GM10847 (cell line): ENCODE data around the gene GRK1.

Experiments
- POLR2A ChIP-seq: IDR thresholded peaks from 2 replicates; pipeline ENCODE4 v1.6.1; 2011; ENCODE audit not compliant: insufficient read length; ENCODE audit errors: extremely low read depth

The GRK1 gene

DNA sequence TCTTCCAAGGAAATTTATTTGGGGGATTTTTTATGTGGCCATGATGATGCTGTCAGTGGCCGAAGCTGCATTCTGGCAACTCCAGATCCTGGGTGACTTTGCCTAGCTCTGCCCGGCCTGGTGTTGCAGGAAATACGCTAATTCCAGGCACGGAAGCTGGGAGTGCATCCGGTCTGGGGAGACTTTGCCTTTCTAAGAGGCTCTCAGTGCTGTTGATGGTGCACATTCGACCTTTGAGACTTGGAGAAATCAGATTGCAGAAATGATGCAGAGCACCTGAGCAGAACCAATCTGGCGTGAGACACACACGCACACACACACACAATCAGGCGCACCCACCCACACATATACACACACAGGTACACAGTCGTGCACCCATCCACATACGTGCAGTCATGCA, 86.2 kb downstream of the GRK1 start:
- no peak for TF ChIP-seq POLR2A

DNA sequence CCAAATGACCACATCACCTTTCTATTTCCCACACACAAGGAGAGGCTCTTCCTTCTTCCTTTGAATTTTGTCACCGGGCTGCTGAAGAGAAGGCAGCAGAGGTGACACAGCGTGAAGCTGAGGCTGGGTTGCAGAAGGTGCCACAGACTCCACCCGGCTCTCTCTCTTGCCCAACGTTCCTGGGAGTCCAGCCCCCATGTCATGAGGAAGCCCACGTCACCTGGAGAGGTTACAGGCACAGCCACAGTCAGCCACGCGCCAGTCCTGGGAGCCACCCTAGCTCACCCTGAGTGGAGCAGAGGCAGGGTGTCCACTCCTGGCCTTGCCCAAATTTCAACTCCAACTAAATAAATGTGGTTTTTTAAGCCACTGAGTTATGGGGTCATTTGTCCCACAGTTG, 87.2 kb downstream of the GRK1 start:
- no peak for TF ChIP-seq POLR2A

DNA sequence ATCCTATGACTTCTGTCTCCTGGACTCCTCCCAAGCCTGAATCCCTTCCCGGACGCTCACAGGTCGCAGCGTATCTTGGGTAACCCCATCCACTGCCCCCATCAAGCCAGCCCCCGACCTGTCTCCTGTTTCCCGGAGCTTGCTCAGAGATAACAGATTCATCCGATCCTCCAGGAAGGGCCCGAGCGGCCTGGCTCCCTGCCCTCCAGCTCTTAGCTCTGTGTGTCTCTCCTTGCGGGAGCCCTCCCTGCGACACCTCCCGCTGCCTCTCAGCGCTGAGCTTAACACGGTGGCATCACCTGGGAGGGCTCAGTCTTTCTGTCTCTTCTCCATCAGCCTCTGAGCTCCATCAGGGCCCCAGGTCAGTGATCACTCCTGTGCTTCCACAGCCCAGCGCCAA, 87.7 kb downstream of the GRK1 start:
- no peak for TF ChIP-seq POLR2A

DNA sequence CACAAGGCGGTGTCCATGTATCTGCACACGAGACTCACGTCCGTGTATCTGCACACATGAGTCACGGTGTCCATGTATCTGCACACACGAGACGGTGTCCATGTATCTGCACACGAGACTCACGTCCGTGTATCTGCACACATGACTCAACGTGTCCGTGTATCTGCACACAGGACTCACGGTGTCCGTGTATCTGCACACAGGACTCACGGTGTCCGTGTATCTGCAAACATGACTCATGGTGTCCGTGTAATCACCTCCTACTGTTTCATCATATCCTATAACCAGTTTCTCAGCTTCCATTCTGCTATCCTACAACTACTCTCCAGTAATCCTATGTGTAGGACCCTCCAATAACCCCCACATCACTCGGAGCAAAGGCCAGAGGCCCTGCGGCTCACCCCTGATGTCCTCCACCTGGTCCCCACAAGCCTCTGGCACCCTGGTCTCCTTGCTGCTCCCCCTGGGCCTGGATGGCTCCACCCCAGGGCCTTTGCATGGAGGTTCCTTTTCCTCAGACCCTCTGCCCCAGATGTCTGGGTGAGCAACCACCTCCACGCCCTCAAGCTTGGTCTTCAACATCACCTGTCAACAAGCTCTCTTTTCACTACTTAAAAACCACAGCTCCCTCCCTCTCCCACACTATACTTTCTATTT, 89.5 kb downstream of the GRK1 start:
- no peak for TF ChIP-seq POLR2A

DNA sequence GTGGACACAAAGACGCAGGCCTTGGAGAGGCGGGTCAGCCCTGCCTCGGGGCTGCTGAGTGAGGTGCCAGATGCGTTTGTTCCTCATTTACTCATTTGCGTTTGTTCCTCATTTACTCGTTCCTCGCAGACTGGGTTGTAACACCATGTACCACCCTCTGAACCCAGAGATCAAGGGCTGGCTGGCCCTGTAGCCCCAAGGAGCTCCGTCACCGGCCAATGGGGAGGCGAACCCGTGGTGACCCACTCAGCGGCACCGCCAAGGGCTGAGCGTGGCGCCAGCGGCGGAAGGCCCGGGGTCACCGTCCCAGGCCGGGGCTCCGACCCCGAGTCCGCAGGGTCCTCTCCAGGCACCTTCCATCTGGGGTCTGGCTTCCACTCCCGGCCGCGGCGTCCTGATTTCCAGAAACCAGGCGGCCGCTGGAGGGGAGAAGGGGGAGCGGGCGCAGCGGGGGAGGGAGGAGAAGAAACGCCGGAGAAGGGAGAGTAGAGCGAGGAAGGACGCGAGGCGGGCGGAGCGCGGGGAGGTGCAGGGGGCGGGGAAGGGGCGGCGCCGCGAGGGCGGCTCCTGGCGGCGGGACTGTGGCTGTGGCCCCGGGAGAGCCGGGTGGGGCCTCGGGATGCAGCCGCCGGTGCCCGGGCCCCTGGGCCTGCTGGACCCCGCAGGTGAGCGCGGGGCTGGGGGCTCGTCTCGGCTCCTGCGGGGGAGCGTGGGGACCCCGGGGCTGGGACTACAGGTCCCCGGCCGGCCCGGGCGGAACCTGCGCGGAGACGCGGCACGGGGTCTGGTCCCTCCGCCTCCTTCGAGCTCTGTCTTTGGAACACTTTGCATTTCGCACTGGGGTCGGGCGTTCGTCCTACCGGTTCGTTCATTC, 91.9 kb downstream of the GRK1 start, which contains the start of gene TMEM255B:
Gene TMEM255B, plus strand, starts transcription at position 576 of the 874 bp plus-strand sequence. Its CDS starts 44 bp downstream, at position 620.
- TF ChIP-seq POLR2A = no peak

DNA sequence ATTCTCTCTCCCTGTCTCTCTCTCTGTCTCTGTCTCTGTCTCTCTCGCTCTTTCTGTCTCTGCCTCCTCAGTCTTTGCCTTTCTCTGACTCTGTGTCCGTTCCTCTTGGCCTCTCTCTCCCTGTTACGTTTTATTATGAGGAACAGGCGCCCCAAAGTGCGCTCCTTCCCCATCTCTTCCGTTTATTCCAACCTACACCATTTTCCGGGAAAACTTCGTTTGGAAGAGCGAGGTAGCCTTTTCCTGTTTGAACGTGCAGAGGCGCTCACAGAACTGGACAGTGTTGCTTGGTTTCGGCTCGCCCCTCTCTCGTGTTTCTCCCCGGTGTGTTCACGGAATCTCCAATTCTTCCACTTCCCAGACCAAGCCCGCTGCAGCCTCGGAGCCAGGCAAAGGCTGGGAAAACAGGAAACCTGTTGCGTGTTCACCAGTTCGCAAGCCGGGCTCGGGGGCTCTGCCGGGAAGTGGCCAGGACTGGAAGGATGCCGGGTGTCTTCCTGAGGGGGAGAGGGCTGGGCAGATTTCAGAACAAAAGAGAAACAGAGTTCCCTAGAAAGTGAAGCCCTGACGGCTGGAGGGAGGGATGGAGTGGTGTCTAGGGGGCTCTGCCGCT, 92.6 kb downstream of the GRK1 start:
- no peak for TF ChIP-seq POLR2A

DNA sequence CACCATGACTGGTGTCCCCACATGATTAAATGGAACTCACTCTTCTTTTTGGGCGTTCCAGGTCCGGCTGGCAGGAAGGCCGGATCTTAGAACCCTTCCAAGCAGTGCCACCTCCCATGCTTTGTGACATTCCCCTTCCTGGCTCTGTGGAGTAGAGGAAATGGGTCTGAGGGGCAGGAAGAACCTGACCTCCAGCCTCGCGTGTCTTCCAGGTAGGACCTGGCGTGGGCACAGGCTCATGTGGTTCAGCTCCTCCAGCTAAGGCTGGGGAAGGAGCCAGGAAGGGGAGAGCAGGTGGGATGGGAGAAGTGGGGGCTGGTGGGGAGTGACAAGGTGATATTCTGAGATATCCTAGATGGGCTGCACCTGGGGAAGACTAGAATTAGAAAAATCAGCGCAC, 94.1 kb downstream of the GRK1 start:
- no peak for TF ChIP-seq POLR2A

DNA sequence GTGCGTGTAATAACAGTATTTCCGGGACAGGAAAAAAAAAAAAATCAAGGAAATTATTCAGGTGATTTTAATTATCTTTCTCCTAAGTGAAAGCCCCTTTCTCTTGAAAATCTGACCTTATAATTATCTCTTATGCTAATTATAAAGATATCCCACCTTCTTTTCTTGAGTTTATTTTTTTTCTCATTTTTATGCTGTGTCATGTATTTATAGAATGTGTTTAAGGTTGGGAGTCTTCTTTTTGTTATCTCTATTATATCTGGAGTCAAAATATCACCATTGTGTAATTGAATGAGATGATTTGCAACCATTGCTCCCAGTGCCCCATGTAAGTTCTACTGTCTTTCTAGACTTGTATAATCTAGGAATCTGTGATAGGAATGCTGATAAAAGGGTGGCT, 95.1 kb downstream of the GRK1 start:
- no peak for TF ChIP-seq POLR2A

DNA sequence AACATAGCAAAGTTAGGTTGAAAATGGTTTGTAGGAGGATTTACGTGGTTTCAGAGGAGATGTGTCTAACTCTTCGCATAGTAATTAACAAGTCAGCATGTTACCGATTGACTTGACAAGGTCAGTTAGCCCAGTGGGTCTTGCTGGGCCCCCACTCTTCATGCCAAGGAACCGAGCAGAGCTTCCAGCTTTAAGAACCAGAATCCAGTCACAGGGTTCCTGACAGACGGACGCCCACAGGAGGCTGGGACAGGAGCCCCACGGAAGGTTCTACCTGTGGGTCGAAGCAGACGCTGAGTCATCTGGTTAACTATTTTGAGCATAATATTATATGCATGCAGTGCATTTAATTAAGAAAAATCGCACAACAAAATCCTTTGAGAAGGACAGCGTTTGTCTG, 95.5 kb downstream of the GRK1 start:
- no peak for TF ChIP-seq POLR2A

DNA sequence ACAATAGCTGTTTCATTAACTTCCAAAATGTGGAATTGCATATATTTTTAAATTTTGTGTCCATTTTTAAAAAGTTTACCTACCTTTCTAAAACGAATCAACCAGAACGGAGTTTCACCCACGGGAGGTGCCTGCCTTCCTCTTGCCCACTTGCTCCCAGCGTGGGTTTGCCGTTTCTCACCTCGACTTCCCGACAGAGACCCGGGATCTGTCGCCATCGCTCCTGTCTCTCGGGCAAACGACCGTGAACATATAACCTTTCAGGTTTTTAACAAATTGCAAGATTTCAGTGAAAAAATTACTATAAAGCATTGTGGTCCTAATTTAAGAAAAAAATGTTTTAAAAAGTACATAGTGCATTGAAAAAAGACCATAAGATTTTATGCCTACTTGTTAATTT, 96.2 kb downstream of the GRK1 start:
- TF ChIP-seq POLR2A = no peak

DNA sequence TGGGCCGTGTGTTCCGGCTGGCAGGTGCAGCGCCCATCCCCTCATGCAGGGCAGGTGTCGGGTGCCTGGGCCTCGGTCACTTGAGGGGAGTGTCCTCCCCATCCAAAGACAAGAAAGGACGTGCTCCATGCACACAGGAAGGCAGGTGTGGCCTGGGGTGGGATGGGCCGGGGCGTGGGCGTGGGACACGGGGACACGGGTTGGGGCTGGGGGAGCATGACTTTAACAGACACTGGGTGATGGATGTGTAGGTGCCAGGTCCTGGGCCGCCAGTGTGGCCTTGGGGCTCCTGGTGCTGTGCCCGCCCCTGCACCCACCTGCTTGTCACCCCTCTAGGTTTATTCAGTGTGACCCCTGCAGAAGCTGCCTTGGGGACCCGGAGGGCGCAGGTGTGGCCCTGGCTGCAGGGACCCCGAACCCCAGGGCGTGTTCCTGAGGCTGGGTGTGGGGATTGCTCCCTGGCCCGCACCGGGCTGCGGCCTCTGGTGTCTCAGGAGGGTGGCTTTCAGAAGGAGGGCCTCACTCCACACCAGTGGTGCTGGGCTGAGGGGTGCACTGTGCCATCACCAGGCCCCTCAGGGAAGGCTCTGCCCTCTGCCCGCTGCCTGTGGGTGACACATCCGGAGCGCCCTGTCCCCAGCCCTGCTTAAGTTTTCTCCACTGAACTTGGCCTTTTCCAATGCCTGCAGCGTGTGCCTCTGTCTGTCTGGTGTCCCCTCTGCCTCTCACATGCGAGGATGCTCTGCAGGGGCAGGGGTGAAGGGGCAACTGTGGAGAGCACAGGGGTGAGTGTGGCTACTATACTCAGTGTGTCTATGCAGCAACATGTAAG, 97.2 kb downstream of the GRK1 start:
- no peak for TF ChIP-seq POLR2A

DNA sequence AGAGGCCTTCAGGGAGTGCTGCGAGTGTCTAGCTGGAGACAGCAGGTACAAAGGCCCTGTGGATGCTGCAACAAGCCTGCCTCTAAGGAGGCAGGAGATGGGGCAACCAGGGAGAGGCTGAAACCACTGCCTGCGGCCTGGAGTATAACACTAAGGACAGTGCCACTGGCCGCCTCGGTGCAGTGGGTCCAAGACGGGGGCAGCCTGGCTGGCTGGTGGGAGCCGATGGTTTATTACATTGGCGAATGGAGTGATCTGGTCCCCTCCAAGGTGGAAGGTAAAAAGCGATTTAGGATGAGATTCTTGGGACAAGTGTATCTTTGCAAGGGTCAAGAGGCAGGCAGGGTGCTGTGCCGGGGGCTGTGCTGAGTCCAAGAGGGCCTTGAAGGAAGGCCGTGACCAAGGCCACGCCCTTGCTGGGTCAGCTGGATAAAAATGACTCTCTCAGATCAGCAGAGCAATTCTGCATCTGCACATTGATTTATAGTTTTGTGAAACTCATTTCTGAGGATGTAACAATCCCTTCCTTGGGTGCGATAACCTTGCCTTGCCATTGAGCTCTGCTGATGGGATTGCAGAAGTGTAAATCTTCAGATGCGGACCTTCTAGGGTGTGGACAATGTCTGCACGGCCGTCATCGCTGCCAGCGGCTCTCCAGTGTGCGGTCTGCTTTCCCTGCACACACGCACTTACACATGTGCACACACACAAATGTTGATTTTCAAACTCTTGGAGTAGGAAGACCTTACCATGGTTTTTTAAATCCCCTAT, 98.0 kb downstream of the GRK1 start:
- TF ChIP-seq POLR2A = no peak

DNA sequence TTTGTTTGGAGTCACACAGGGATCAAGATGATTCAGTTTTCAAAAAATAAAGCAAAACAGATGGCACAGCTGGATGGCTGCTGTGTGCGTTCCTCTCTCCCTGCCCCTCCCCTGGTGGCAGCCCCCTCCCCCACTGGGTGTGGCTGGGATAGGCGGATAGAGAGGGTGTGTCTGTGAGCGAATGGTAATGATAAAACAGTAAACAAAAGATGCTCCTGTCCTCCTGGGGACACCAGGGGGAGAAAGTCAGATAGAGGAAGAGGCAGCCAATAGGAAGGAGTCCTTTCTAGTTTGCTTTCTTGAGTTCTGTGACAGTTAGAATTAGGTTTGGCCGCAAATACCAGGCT, 98.5 kb downstream of the GRK1 start:
- TF ChIP-seq POLR2A = no peak

DNA sequence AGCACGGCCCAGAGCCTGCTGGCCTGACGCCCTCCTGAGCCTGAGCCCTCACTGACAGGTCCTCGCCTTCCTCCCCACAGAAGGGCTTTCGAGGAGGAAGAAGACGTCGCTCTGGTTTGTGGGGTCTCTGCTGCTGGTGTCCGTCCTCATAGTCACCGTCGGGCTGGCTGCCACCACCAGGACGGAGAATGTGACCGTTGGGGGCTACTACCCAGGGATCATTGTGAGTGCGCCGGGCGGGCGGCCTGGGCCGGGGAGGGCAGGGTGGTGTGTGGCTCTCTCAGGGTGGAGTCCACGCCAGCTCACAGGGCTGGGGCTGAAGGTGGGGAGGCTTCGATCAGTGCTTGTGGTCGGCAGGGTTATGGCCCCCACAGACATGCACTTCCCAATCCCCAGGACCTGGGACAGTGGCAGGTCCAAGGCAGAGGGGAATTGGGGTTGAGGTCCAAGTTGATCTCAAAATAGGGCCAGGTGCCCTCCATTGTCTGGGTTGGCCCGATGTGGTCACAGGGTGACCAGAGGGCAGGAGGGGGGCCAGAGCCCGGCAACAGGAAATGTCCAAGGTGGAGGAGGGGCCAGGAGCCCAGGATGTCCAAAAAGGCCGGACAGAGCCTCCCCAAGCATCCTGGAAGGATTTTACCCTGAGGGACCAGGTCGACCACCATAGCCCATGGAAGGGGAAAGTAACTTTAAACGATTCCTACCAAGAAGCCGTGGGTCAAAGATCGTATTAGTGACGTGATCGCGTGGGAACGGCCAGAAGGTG, 99.2 kb downstream of the GRK1 start:
- TF ChIP-seq POLR2A = no peak

DNA sequence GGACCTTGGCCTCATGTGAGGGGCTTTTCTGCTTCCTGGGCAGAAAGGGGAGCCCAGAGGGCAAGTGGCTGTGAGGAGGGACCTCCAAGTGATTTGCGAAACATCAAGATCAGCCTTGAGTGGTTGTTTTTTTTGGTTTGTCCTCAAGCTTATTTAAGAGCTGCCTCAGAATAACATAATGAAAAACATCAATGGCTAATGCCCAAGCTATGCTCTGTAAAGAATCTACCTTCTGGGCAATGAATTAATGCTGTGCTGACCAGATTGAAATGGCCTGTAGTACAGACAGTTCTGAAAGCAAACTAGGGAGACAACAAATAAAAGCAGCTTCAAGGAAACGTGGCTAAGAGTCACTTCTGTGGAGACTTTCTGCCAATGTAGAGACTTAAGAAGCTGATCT, 100.3 kb downstream of the GRK1 start:
- TF ChIP-seq POLR2A = no peak
